22Rv1 (cell line): Measurements from ENCODE around the gene MAU2.

Source experiments
- H3K27ac ChIP-seq: fragments of 450-650 bp; 2 replicates; pipeline ENCODE4 v1.5.1; 2017
- CTCF ChIP-seq: fragments of 450-650 bp; IDR thresholded peaks from 2 replicates; pipeline ENCODE4 v1.5.1; 2017; ENCODE audit warnings: mild to moderate bottlenecking
- ZFX ChIP-seq: fragments of 450-650 bp; IDR thresholded peaks from 2 replicates; pipeline ENCODE4 v1.6.1; 2017; ENCODE audit warnings: antibody characterized with exemption, borderline replicate concordance

Gene MAU2

GRCh38 chr19:19327672-19328071 lies 7.0 kb downstream of the MAU2 start:
- TF ChIP-seq ZFX (no peak), CTCF (no peak)

GRCh38 chr19:19329126-19329525 lies 8.5 kb downstream of the MAU2 start:
- no peak overlapping the region for H3K27ac ChIP-seq
- TF ChIP-seq CTCF (no peak), ZFX (no peak)

More at GRCh38 chr19:19327672-19328071, 7.0 kb downstream of the MAU2 start:
- no peak overlapping the region for H3K27ac ChIP-seq

GRCh38 chr19:19334063-19334988 lies 13.7 kb downstream of the MAU2 start:
- no peak overlapping the region for H3K27ac ChIP-seq
- TF ChIP-seq ZFX (no peak), CTCF (no peak)

- H3K27ac ChIP-seq, result no peak overlapping the region
- TF ChIP-seq CTCF (no peak), ZFX (no peak)
These were observed 14.3 kb downstream of the MAU2 start for GRCh38 chr19:19334989-19335344.

GRCh38 chr19:19335408-19336158 lies 15.0 kb downstream of the MAU2 start:
- TF ChIP-seq CTCF (no peak), ZFX (no peak)
- no peak overlapping the region for H3K27ac ChIP-seq

GRCh38 chr19:19336597-19336996 lies 16.0 kb downstream of the MAU2 start:
- H3K27ac ChIP-seq, result no peak overlapping the region
- TF ChIP-seq CTCF (no peak), ZFX (no peak)

- no peak overlapping the region for H3K27ac ChIP-seq
- TF ChIP-seq CTCF (no peak), ZFX (no peak)
These were observed 16.5 kb downstream of the MAU2 start for GRCh38 chr19:19337120-19337519.
